ENCODE measurements around the gene ARF4. TPM values are rescaled to one million over a fixed set of nuclear protein-coding genes. Genes with fewer than 3 reads are reported as not detected.

Gene ARF4
- total and polyA plus RNA-seq, 2 donors (not counting 1 experiment from before 2014, with no cell fraction given): 30.2 to 38.1 TPM

DNA sequence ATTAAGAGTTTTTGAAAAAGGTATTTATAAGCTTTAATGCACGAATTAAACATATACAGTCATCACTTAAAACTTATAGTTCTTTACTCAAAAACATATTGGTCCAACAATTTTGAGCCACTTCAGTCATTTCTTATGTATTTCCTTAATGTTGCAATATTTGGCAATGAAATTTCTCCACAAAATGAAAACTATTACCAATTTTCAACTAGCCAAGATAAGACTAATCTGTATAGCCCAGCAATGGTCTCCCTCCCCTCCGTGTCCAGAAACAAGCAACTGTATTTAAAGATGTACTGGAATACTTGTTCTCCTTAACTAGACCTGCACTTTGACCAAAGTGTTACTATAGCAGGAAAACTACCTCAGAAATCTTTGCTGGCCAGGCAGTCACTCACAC lies 9.2 kb downstream of the ARF4 start:
- WGBS (ENCODE audit: insufficient coverage): no CpG with 5 or more reads among the region's 2 CpGs
- H3K4me3 Mint-ChIP-seq: no peak overlapping the region
- H2AFZ ChIP-seq (ENCODE audit: insufficient read depth, low read depth, low read length, poor library complexity, severe bottlenecking): no peak overlapping the region
- no peaks in the 10 kb centered on the region for H3K9me3 Mint-ChIP-seq (ENCODE audit: insufficient read depth)
- DNase-seq (no peak), ATAC-seq (ENCODE audit: low read depth) (no peak)
- TF ChIP-seq EZH2 (IDR thresholded peaks at IDR 0.05; ENCODE audit: borderline replicate concordance, insufficient read depth, low read depth, low read length, poor library complexity, severe bottlenecking): no peak
- TF ChIP-seq, protein P1, sequence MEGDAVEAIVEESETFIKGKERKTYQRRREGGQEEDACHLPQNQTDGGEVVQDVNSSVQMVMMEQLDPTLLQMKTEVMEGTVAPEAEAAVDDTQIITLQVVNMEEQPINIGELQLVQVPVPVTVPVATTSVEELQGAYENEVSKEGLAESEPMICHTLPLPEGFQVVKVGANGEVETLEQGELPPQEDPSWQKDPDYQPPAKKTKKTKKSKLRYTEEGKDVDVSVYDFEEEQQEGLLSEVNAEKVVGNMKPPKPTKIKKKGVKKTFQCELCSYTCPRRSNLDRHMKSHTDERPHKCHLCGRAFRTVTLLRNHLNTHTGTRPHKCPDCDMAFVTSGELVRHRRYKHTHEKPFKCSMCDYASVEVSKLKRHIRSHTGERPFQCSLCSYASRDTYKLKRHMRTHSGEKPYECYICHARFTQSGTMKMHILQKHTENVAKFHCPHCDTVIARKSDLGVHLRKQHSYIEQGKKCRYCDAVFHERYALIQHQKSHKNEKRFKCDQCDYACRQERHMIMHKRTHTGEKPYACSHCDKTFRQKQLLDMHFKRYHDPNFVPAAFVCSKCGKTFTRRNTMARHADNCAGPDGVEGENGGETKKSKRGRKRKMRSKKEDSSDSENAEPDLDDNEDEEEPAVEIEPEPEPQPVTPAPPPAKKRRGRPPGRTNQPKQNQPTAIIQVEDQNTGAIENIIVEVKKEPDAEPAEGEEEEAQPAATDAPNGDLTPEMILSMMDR (IDR thresholded peaks at IDR 0.05): no peak
- ChIA-PET CTCF (no interaction called here), POLR2A (no interaction called here)
- H3K27ac ChIP-seq (ENCODE audit: low read length in 2 of 2): no peak overlapping the region
- H3K27me3 Mint-ChIP-seq: no peaks in the 10 kb centered on the region
- peaks cover 97% of the 10 kb centered on the region for H3K79me2 ChIP-seq (ENCODE audit: control insufficient read depth, insufficient read depth, low read length)
- no peak overlapping the region for H3K9ac ChIP-seq (ENCODE audit: low read length)
- H3K4me1 Mint-ChIP-seq: peaks cover 29% of the 10 kb centered on the region
- H3K4me1 ChIP-seq (ENCODE audit: control insufficient read depth in 2 of 2, insufficient read depth in 2 of 2, low read length in 2 of 2): peaks cover 0 to 5% of the 10 kb centered on the region in 2 donors
- H4K20me1 ChIP-seq (ENCODE audit: control insufficient read depth, insufficient read depth, low read length, poor library complexity, severe bottlenecking): peaks cover 41% of the 10 kb centered on the region
- intact Hi-C loops (cut with micrococcal nuclease): no loop called here
- H3K27me3 ChIP-seq (replicated peaks in 1 of 4; ENCODE audit: control extremely low read depth in 1 of 4, control insufficient read depth in 3 of 4, insufficient read depth in 4 of 4, low read length in 3 of 4): no peaks in the 10 kb centered on the region
- H3K9me3 ChIP-seq (ENCODE audit: control extremely low read depth in 1 of 3, control insufficient read depth in 2 of 3, insufficient read depth in 1 of 3, low read length in 2 of 3): no peaks in the 10 kb centered on the region
- no peak overlapping the region for H3K4me2 ChIP-seq (replicated peaks; ENCODE audit: low read depth, low read length, poor library complexity, severe bottlenecking)
- H3K27ac Mint-ChIP-seq: no peak overlapping the region
- no peak overlapping the region for H3K4me3 ChIP-seq (ENCODE audit: control extremely low read depth in 1 of 5, extremely low read depth in 1 of 5, insufficient read depth in 1 of 5, low read depth in 2 of 5, low read length in 4 of 5)
- H3K36me3 ChIP-seq (replicated peaks in 1 of 2; ENCODE audit: control extremely low read depth in 1 of 2, control insufficient read depth in 1 of 2, extremely low read depth in 1 of 2, insufficient read depth in 2 of 2, low read length in 1 of 2): peaks cover 0 to 20% of the 10 kb centered on the region in 2 experiments

DNA sequence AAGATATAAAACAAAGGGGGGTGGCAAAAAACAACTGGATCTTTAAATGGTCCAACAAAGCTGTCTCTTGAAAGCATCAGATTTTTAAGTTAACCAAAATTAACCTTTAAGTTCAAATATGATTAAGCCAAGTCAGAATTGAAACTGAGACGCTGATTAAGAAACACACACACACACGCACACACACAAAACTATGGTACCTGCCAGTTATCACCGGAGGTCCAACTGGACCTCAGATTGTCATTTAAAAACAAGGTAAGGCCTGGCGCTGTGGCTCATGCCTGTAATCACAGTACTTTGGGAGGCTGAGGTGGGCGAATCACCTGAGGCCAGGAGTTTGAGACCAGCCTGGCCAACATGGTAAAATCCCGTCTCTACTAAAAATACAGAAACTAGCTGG lies 10.4 kb downstream of the ARF4 start:
- no peak for TF ChIP-seq EZH2 (IDR thresholded peaks at IDR 0.05; ENCODE audit: borderline replicate concordance, insufficient read depth, low read depth, low read length, poor library complexity, severe bottlenecking)
- TF ChIP-seq, protein P1 (IDR thresholded peaks at IDR 0.05): no peak
- Mint-ChIP-seq H3K27ac (no peak overlapping the region), H3K9me3 (ENCODE audit: insufficient read depth) (no peaks in the 10 kb centered on the region), H3K4me1 (peaks cover 28% of the 10 kb centered on the region), H3K4me3 (no peak overlapping the region), H3K27me3 (no peaks in the 10 kb centered on the region)
- H3K36me3 ChIP-seq (replicated peaks in 1 of 2; ENCODE audit: control extremely low read depth in 1 of 2, control insufficient read depth in 1 of 2, extremely low read depth in 1 of 2, insufficient read depth in 2 of 2, low read length in 1 of 2): peaks cover 0 to 19% of the 10 kb centered on the region in 2 experiments
- POLR2A ChIA-PET: no interaction called here
- no peak for ATAC-seq (ENCODE audit: low read depth)
- H3K4me2 ChIP-seq (replicated peaks; ENCODE audit: low read depth, low read length, poor library complexity, severe bottlenecking): no peak overlapping the region
- H3K79me2 ChIP-seq (ENCODE audit: control insufficient read depth, insufficient read depth, low read length): peaks cover 94% of the 10 kb centered on the region
- CTCF ChIA-PET: no interaction called here
- H3K27me3 ChIP-seq (replicated peaks in 1 of 4; ENCODE audit: control extremely low read depth in 1 of 4, control insufficient read depth in 3 of 4, insufficient read depth in 4 of 4, low read length in 3 of 4): no peaks in the 10 kb centered on the region
- H3K4me1 ChIP-seq (ENCODE audit: control insufficient read depth in 2 of 2, insufficient read depth in 2 of 2, low read length in 2 of 2): peaks cover 0 to 5% of the 10 kb centered on the region in 2 donors
- H3K9me3 ChIP-seq (ENCODE audit: control extremely low read depth in 1 of 3, control insufficient read depth in 2 of 3, insufficient read depth in 1 of 3, low read length in 2 of 3): no peaks in the 10 kb centered on the region
- no peak overlapping the region for H3K4me3 ChIP-seq (ENCODE audit: control extremely low read depth in 1 of 5, extremely low read depth in 1 of 5, insufficient read depth in 1 of 5, low read depth in 2 of 5, low read length in 4 of 5)
- H4K20me1 ChIP-seq (ENCODE audit: control insufficient read depth, insufficient read depth, low read length, poor library complexity, severe bottlenecking): peaks cover 41% of the 10 kb centered on the region
- intact Hi-C loops (cut with micrococcal nuclease): no loop called here
- no peak for DNase-seq
- no peak overlapping the region for H2AFZ ChIP-seq (ENCODE audit: insufficient read depth, low read depth, low read length, poor library complexity, severe bottlenecking)
- WGBS (ENCODE audit: insufficient coverage): 96% methylated on average over 3 of the region's 6 CpGs
- H3K27ac ChIP-seq (ENCODE audit: low read length in 2 of 2): no peak overlapping the region
- H3K9ac ChIP-seq (ENCODE audit: low read length): no peak overlapping the region

Measured in B cell (primary cell).